ENCODE measurements around the gene AKNA.

- TF ChIP-seq, protein P1, sequence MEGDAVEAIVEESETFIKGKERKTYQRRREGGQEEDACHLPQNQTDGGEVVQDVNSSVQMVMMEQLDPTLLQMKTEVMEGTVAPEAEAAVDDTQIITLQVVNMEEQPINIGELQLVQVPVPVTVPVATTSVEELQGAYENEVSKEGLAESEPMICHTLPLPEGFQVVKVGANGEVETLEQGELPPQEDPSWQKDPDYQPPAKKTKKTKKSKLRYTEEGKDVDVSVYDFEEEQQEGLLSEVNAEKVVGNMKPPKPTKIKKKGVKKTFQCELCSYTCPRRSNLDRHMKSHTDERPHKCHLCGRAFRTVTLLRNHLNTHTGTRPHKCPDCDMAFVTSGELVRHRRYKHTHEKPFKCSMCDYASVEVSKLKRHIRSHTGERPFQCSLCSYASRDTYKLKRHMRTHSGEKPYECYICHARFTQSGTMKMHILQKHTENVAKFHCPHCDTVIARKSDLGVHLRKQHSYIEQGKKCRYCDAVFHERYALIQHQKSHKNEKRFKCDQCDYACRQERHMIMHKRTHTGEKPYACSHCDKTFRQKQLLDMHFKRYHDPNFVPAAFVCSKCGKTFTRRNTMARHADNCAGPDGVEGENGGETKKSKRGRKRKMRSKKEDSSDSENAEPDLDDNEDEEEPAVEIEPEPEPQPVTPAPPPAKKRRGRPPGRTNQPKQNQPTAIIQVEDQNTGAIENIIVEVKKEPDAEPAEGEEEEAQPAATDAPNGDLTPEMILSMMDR (IDR thresholded peaks at IDR 0.05) = no peak
- TF ChIP-seq, protein P2, sequence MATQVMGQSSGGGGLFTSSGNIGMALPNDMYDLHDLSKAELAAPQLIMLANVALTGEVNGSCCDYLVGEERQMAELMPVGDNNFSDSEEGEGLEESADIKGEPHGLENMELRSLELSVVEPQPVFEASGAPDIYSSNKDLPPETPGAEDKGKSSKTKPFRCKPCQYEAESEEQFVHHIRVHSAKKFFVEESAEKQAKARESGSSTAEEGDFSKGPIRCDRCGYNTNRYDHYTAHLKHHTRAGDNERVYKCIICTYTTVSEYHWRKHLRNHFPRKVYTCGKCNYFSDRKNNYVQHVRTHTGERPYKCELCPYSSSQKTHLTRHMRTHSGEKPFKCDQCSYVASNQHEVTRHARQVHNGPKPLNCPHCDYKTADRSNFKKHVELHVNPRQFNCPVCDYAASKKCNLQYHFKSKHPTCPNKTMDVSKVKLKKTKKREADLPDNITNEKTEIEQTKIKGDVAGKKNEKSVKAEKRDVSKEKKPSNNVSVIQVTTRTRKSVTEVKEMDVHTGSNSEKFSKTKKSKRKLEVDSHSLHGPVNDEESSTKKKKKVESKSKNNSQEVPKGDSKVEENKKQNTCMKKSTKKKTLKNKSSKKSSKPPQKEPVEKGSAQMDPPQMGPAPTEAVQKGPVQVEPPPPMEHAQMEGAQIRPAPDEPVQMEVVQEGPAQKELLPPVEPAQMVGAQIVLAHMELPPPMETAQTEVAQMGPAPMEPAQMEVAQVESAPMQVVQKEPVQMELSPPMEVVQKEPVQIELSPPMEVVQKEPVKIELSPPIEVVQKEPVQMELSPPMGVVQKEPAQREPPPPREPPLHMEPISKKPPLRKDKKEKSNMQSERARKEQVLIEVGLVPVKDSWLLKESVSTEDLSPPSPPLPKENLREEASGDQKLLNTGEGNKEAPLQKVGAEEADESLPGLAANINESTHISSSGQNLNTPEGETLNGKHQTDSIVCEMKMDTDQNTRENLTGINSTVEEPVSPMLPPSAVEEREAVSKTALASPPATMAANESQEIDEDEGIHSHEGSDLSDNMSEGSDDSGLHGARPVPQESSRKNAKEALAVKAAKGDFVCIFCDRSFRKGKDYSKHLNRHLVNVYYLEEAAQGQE (IDR thresholded peaks at IDR 0.05) = no peak
- TF ChIP-seq RCOR1 (IDR thresholded peaks at IDR 0.05; ENCODE audit: low read depth, low read length) = no peak
- no peak for TF ChIP-seq ESRRA (IDR thresholded peaks at IDR 0.05; ENCODE audit: borderline replicate concordance, low read length)
- no peak for TF ChIP-seq POLR2AphosphoS2 (conservative IDR thresholded peaks at IDR 0.05; ENCODE audit: low read length)
- no peak for TF ChIP-seq SREBF2 (IDR thresholded peaks at IDR 0.05)
- TF ChIP-seq CBX2 (IDR thresholded peaks at IDR 0.05; ENCODE audit: borderline replicate concordance, low read depth) = no peak
- no peak for TF ChIP-seq E2F6 (IDR thresholded peaks at IDR 0.05; ENCODE audit: borderline replicate concordance, low read depth)
- no peak for TF ChIP-seq KDM1A (IDR thresholded peaks at IDR 0.05; ENCODE audit: low read depth)
- no peak for TF ChIP-seq HOXA7 (CRISPR knock-in tag; IDR thresholded peaks at IDR 0.05)
- no peak for TF ChIP-seq ZFP36 (IDR thresholded peaks at IDR 0.05; ENCODE audit: borderline replicate concordance, partially characterized antibody)
- no peak for TF ChIP-seq MAFK (IDR thresholded peaks at IDR 0.05; ENCODE audit: partially characterized antibody)
- TF ChIP-seq, protein P3, sequence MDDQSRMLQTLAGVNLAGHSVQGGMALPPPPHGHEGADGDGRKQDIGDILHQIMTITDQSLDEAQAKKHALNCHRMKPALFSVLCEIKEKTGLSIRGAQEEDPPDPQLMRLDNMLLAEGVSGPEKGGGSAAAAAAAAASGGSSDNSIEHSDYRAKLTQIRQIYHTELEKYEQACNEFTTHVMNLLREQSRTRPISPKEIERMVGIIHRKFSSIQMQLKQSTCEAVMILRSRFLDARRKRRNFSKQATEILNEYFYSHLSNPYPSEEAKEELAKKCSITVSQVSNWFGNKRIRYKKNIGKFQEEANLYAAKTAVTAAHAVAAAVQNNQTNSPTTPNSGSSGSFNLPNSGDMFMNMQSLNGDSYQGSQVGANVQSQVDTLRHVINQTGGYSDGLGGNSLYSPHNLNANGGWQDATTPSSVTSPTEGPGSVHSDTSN (IDR thresholded peaks at IDR 0.05) = no peak
- TF ChIP-seq RNF2 (IDR thresholded peaks at IDR 0.05; ENCODE audit: borderline replicate concordance, low read depth) = no peak
These were observed 4.1 kb downstream of the AKNA start for GRCh38 chr9:114383521-114384231.
